HEK293T (cell line): ENCODE data around the gene GPC4.

ENCODE experiments used
- CTCF ChIA-PET: fragments of 350-600 bp; formaldehyde crosslinking; extraction: SDS; loops from one replicate; lab custom pipeline; 2021; ENCODE audit warnings: antibody characterized with exemption, inconsistent platforms; lab: Yijun Ruan, JAX
- POLR2A ChIA-PET: fragments of 350-600 bp; formaldehyde crosslinking; extraction: SDS; loops from one replicate; lab custom pipeline; 2020; ENCODE audit warnings: antibody characterized with exemption, inconsistent platforms; lab: Yijun Ruan, JAX
- DNase-seq: peaks from one replicate; pipeline ENCODE4 v3.0.0; 2012; ENCODE audit warnings: mixed read lengths; ENCODE audit errors: extremely low spot score
- ARNT ChIP-seq: fragments of 450-650 bp; IDR thresholded peaks from 2 replicates; pipeline ENCODE4 v1.6.1; 2017; ENCODE audit warnings: mild to moderate bottlenecking
- BHLHE40 ChIP-seq: fragments of 450-650 bp; IDR thresholded peaks from 2 replicates; pipeline ENCODE4 v1.6.1; 2016; ENCODE audit warnings: mild to moderate bottlenecking, moderate library complexity, borderline replicate concordance
- CTBP1 ChIP-seq: fragments of 450-650 bp; IDR thresholded peaks from 2 replicates; pipeline ENCODE4 v1.6.1; 2016; ENCODE audit warnings: borderline replicate concordance
- ELF4 ChIP-seq: fragments of 450-650 bp; IDR thresholded peaks from 2 replicates; pipeline ENCODE4 v1.6.1; 2017; ENCODE audit warnings: antibody characterized with exemption
- FOXA1 ChIP-seq: fragments of 450-650 bp; IDR thresholded peaks from 2 replicates; pipeline ENCODE4 v1.6.1; 2016; ENCODE audit warnings: mild to moderate bottlenecking
- FOXK2 ChIP-seq: fragments of 450-650 bp; IDR thresholded peaks from 2 replicates; pipeline ENCODE4 v1.6.1; 2016; ENCODE audit warnings: mild to moderate bottlenecking
- FOXM1 ChIP-seq: fragments of 450-650 bp; IDR thresholded peaks from 2 replicates; pipeline ENCODE4 v1.6.1; 2017; ENCODE audit warnings: mild to moderate bottlenecking, borderline replicate concordance
- HDGF ChIP-seq: fragments of 450-650 bp; IDR thresholded peaks from 2 replicates; pipeline ENCODE4 v1.6.1; 2017; ENCODE audit warnings: antibody characterized with exemption, borderline replicate concordance
- L3MBTL2 ChIP-seq: fragments of 450-650 bp; conservative IDR thresholded peaks from 2 replicates; pipeline ENCODE4 v1.6.1; 2016; ENCODE audit warnings: mild to moderate bottlenecking
- LEF1 ChIP-seq: fragments of 450-650 bp; IDR thresholded peaks from 2 replicates; pipeline ENCODE4 v1.6.1; 2017; ENCODE audit warnings: mild to moderate bottlenecking, borderline replicate concordance
- NFRKB ChIP-seq: fragments of 450-650 bp; IDR thresholded peaks from 2 replicates; pipeline ENCODE4 v1.6.1; 2016; ENCODE audit warnings: mild to moderate bottlenecking, moderate library complexity
- SP1 ChIP-seq: fragments of 450-650 bp; IDR thresholded peaks from 2 replicates; pipeline ENCODE4 v1.6.1; 2017
- SUZ12 ChIP-seq: fragments of 450-650 bp; IDR thresholded peaks from 2 replicates; pipeline ENCODE4 v1.6.1; 2016; ENCODE audit warnings: mild to moderate bottlenecking
- TARDBP ChIP-seq: fragments of 450-650 bp; IDR thresholded peaks from 2 replicates; pipeline ENCODE4 v1.6.1; 2016
- ZNF384 ChIP-seq: fragments of 450-650 bp; IDR thresholded peaks from 2 replicates; pipeline ENCODE4 v1.6.1; 2016
- TF ChIP-seq, protein P1 (sequence below): fragments of 450-650 bp; IDR thresholded peaks from 2 replicates; pipeline ENCODE4 v1.6.1; 2016

Gene GPC4

DNA sequence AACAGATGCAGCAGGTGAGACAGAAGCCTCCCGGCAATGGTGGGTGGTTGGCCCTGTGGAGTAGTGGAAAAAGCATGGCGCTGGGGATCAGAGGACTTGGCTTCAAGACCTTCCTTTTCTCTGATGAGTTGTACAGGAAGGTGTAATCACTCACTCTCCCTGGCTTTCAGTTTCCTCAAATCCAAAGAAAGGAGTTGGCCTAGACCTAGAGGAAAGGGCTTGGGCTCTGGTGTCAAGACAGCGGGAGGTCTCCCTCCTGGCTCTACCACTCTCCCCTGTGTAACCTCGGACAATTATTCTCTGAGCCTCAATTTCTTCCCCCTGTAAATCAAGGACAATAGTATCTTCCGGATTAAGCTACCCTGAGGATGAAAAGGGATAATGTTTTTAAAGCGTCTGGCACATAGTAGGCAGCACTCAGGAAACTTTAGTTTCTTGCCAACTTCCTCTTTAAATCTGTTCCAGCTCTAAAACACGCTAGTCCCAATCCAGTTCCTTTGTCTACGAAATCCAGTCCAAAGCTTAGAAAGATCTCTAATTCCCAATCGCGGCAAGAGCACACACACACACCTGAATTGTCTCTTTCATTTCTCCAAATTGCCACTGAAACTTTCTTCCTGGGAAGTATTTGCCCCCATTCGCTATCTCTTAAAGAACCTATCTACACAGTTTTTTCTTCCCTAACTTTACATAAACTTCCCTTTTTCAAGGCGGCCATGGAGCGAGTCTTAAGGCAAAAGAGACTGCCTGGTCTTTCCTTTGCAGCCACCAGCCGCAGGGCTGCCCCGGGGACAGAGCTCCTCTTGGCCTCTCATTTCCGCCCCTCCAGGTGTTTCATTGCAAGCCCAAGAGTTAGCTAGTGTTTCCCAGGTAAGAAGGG, 29.9 kb upstream of the GPC4 start:
- CTCF ChIA-PET, result interaction anchor here (1.0 kb wide), 1 partner anchor 225 kb away, joined by 3 read pairs; no protein-coding TSS in a partner anchor
- POLR2A ChIA-PET, result interaction anchor here (2.0 kb wide), 1 partner anchor 30 kb away, joined by 10 read pairs; the partner anchor contains the start of gene GPC4

DNA sequence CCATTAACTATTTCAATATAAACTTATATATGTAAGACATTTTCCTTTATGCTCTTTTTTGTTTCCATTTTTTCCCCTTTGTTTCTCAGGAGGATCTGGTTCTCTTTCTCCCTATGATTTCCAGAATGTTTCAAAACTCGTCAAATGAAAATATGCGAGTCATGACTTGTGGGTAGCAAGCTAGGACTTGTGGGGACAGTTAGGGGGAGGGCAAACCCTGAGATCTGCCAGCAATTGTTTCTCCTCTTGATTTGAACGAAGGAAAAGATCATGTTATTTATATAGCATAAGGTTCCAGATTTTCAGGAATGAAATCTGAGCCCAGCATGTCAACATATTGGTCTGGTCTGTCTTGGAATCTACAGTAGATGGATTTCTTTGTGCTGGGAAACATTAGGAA, 28.9 kb upstream of the GPC4 start:
- no peak for DNase-seq
- no peak for TF ChIP-seq BHLHE40
- no peak for TF ChIP-seq ARNT
- no peak for TF ChIP-seq HDGF
- TF ChIP-seq FOXM1, result no peak
- no peak for TF ChIP-seq SUZ12
- no peak for TF ChIP-seq L3MBTL2
- TF ChIP-seq LEF1, result no peak
- no peak for TF ChIP-seq CTBP1
- no peak for TF ChIP-seq SP1
- TF ChIP-seq NFRKB, result no peak
- no peak for TF ChIP-seq ELF4
- no peak for TF ChIP-seq ZNF384
- no peak for TF ChIP-seq TARDBP
- no peak for TF ChIP-seq FOXK2
- TF ChIP-seq, protein P1, sequence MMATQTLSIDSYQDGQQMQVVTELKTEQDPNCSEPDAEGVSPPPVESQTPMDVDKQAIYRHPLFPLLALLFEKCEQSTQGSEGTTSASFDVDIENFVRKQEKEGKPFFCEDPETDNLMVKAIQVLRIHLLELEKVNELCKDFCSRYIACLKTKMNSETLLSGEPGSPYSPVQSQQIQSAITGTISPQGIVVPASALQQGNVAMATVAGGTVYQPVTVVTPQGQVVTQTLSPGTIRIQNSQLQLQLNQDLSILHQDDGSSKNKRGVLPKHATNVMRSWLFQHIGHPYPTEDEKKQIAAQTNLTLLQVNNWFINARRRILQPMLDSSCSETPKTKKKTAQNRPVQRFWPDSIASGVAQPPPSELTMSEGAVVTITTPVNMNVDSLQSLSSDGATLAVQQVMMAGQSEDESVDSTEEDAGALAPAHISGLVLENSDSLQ, result no peak
- CTCF ChIA-PET, result interaction anchor here (0.7 kb wide), 1 partner anchor 46 kb away, joined by 3 read pairs; no protein-coding TSS in a partner anchor
- POLR2A ChIA-PET, result interaction anchor here (2.0 kb wide), 1 partner anchor 29 kb away, joined by 10 read pairs; the partner anchor contains the start of gene GPC4

More for the DNA sequence above, 29.9 kb upstream of the GPC4 start:
- TF ChIP-seq FOXK2, result no peak
- 0 out of 2 replicates have a peak, but pooled peaks have one; percentile 17 for TF ChIP-seq L3MBTL2
- DNase-seq, result peak; percentile 53

DNA sequence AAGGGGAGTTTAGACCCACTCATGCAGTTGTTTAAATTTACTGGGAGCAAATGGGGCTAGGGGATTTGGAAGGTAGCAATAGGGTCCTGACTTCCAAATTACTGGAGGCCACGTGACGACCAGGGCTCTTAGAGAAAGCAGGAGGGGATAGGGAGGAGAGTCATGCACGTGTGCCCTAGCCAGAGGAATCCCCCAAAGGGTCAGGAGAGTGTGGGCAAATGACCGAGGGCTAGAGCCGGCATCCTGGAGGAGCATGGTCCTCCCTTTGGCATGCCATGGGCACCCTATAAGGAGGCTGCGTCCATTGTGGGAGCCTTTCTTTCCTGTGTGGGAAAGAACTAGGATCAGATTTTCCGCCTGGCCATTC, 25.5 kb upstream of the GPC4 start:
- no peak for DNase-seq
- ChIA-PET CTCF (no interaction called here), POLR2A (no interaction called here)
- TF ChIP-seq ARNT (no peak), LEF1 (no peak), SUZ12 (no peak), FOXA1 (no peak), BHLHE40 (no peak), L3MBTL2 (no peak), SP1 (no peak), FOXM1 (no peak), FOXK2 (no peak), ELF4 (no peak), NFRKB (no peak), CTBP1 (no peak), ZNF384 (no peak), HDGF (no peak)
- TF ChIP-seq, protein P1, result no peak

DNA sequence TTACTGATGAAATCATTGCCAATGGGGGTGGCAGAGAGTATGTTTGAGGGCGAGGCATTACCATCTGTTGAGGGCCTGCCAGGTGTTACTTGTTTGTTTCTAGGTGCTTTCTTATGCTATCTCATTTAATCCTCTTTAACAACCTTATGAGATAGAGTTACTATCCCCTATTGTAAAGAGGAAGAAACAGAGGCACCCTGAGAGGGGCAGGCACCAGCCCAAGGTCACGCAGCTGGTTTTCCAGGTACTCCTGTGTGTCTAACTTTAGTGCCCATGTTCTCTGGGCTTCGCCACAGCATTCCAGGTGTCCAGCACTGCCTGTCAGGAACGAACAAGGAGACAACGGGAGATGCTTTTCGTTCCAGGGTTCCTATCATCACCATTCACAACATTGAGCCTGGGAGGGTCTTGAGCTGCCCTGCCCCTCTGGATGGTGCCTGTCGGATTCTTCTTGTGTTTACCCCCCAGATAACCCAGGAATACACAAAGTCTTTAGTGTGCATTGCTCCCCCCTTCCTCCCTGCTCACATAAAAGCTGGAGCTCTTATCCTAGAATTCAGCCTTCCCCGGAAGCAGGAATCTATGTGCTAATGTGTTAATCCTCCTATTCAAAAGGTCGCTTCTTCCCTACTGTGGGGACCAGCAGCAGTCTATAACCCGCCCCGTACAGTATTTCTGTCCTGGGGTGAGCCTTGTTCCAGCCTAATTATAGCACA, 24.9 kb upstream of the GPC4 start:
- TF ChIP-seq ELF4, result no peak
- no peak for TF ChIP-seq ZNF384
- TF ChIP-seq SUZ12, result no peak
- TF ChIP-seq TARDBP, result no peak
- TF ChIP-seq CTBP1, result no peak
- no peak for TF ChIP-seq FOXA1
- no peak for TF ChIP-seq L3MBTL2
- no peak for TF ChIP-seq ARNT
- no peak for TF ChIP-seq FOXM1
- TF ChIP-seq, protein P1, result no peak
- no peak for TF ChIP-seq LEF1
- DNase-seq, result no peak
- CTCF ChIA-PET, result no interaction called here
- POLR2A ChIA-PET, result no interaction called here

DNA sequence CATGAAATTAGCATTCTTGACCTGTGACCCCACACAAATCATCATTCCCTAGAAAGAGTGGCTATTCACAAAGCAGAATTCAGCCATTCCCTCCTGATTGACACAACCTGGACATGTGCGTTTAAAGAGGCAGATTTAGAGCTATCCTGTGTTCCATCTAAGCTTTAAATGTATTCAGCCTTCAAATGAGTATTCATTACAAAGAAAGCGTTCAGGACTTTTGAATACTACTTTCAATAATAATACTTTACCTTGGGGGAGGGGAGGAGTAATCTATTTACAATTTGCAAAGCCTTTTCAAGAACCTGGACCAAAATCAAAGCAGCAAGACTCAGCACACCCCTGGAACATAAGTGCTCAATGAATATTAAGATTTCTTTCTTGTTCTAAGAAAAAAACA, 22.5 kb upstream of the GPC4 start:
- DNase-seq, result no peak
- ChIA-PET POLR2A (no interaction called here), CTCF (interaction anchor here (0.6 to 0.7 kb wide), 2 partner anchors 199 to 583 kb away, joined by 3 read pairs; no protein-coding TSS in a partner anchor)
- TF ChIP-seq TARDBP (no peak), FOXK2 (no peak), HDGF (no peak), BHLHE40 (no peak), NFRKB (no peak), LEF1 (no peak), ARNT (no peak)
- TF ChIP-seq, protein P1, result no peak
